Frontal cortex (tissue), 4 donors: ENCODE measurements around the gene FKBP1C. TPM values are rescaled to one million over a fixed set of nuclear protein-coding genes. Genes with fewer than 3 reads are reported as not detected.
"Not testable (repeated sequence)": the region's sequence is repeated elsewhere in the genome, so short reads cannot be mapped to it uniquely, and the experiment has no call there.

ENCODE experiments used
- DNase-seq, 2 donors: peaks; one replicate each; pipeline ENCODE4 v3.0.0; 2012; ENCODE audit warnings: low spot score in 2 of 2
- FAIRE-seq: peaks from 2 replicates; lab custom pipeline; 2012; peaks lifted over from hg19 to GRCh38; lab: Jason Lieb, UNC
- total RNA-seq: library from RNA; depleted of rRNA; stranded (reverse); fragments of >200 nt; gene quantifications from one replicate; pipeline ENCODE4 v1.2.3, GENCODE V29; 2014
- donor health status: control.
- donor health status: control.
- donor health status: control.

Gene FKBP1C
- 0.41 TPM for total RNA-seq

GRCh38 chr6:63211343-63211742, at the start of gene FKBP1C:
Gene FKBP1C, plus strand, starts transcription at chr6:63211469.
- not testable (repeated sequence) for DNase-seq, FAIRE-seq

GRCh38 chr6:63164047-63164803, 47.0 kb upstream of the FKBP1C start:
- not testable (repeated sequence) for FAIRE-seq, DNase-seq

GRCh38 chr6:63174173-63174572, 37.1 kb upstream of the FKBP1C start:
- FAIRE-seq (no peak), DNase-seq (no peak)

GRCh38 chr6:63176181-63176580, 35.1 kb upstream of the FKBP1C start:
- FAIRE-seq: no peak
- DNase-seq: no peak

- no peak for FAIRE-seq
- DNase-seq: no peak
These were observed 30.9 kb upstream of the FKBP1C start for GRCh38 chr6:63180367-63180766.

- FAIRE-seq (no peak), DNase-seq (no peak)
These were observed 24.3 kb upstream of the FKBP1C start for GRCh38 chr6:63186970-63187369.

GRCh38 chr6:63188828-63189227, 22.4 kb upstream of the FKBP1C start:
- DNase-seq (no peak), FAIRE-seq (peak; percentile 6)

- FAIRE-seq: no peak
- DNase-seq: no peak
These were observed 17.9 kb upstream of the FKBP1C start for GRCh38 chr6:63193324-63193723.

GRCh38 chr6:63197741-63198140, 13.5 kb upstream of the FKBP1C start:
- FAIRE-seq (no peak), DNase-seq (no peak)

- DNase-seq: no peak
- FAIRE-seq: no peak
These were observed 2.1 kb downstream of the FKBP1C start for GRCh38 chr6:63213325-63213724.

- FAIRE-seq (no peak), DNase-seq (no peak)
These were observed 3.5 kb downstream of the FKBP1C start for GRCh38 chr6:63214816-63215215.

- no peak for FAIRE-seq
- no peak for DNase-seq
These were observed 12.9 kb downstream of the FKBP1C start for GRCh38 chr6:63224179-63224578.

- DNase-seq, FAIRE-seq: not testable (repeated sequence)
These were observed 14.7 kb downstream of the FKBP1C start for GRCh38 chr6:63225987-63226386.

GRCh38 chr6:63227928-63228894, 16.9 kb downstream of the FKBP1C start:
- DNase-seq, FAIRE-seq: not testable (repeated sequence)

GRCh38 chr6:63230027-63230426, 18.8 kb downstream of the FKBP1C start:
- DNase-seq, FAIRE-seq: not testable (repeated sequence)

GRCh38 chr6:63230511-63230910, 19.2 kb downstream of the FKBP1C start:
- DNase-seq, FAIRE-seq: not testable (repeated sequence)

- DNase-seq (no peak), FAIRE-seq (no peak)
These were observed 25.1 kb downstream of the FKBP1C start for GRCh38 chr6:63236398-63236817.

- FAIRE-seq: no peak
- no peak for DNase-seq
These were observed 34.2 kb downstream of the FKBP1C start for GRCh38 chr6:63245420-63245819.

- FAIRE-seq (no peak), DNase-seq (no peak)
These were observed 34.6 kb downstream of the FKBP1C start for GRCh38 chr6:63245909-63246308.

GRCh38 chr6:63246581-63246980, 35.3 kb downstream of the FKBP1C start:
- FAIRE-seq (no peak), DNase-seq (no peak)
